ENCODE measurements around the gene TMEM150B.

DNA sequence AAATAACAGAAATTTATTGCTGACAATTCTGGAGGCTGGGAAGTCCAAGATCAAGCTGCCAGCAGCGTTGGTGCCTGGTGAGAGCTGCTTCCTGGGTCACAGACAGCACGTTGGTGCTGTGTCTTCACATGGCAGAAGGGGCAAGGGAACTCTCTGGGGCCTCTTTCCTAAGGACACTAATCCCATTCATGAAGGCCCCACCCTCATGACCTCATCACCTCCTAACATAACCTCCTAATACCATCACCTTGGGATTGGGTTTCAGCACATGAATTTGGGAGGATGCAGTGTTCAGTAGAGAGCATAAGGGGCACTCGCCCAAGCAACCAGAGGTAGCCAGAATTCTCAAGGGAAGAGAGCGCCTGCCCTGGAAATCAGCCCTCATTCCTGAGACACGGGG lies 15.7 kb downstream of the TMEM150B start:
- TF ChIP-seq CTCF (conservative IDR thresholded peaks at IDR 0.05; ENCODE audit: low read length) (no peak), EZH2phosphoT487 (IDR thresholded peaks at IDR 0.05; ENCODE audit: borderline replicate concordance, low read depth, low read length) (no peak)
